Measurements from ENCODE around the gene ALDH1A1.
"Not testable (repeated sequence)": the region's sequence is repeated elsewhere in the genome, so short reads cannot be mapped to it uniquely, and the experiment has no call there.

ALDH1A1 gene

GRCh38 chr9:72947984-72948465 lies 4.8 kb downstream of the ALDH1A1 start:
- ChIA-PET CTCF (interaction anchor here (0.9 to 1.3 kb wide), 2 partner anchors 9 to 11 kb away, joined by 3 read pairs; no protein-coding TSS in a partner anchor), POLR2A (no interaction called here)
- no peak for DNase-seq (ENCODE audit: extremely low spot score)
- TF ChIP-seq CTCF (IDR thresholded peaks at IDR 0.05; ENCODE audit: control extremely low read depth, extremely low read depth, low read depth, missing control alignments), result no peak

- ChIA-PET CTCF (interaction anchor here (1.3 kb wide), 1 partner anchor 10 kb away, joined by 3 read pairs; no protein-coding TSS in a partner anchor), POLR2A (no interaction called here)
- no peak for DNase-seq (ENCODE audit: extremely low spot score)
- TF ChIP-seq CTCF (IDR thresholded peaks at IDR 0.05; ENCODE audit: control extremely low read depth, extremely low read depth, low read depth, missing control alignments), result no peak
Observed at GRCh38 chr9:72946821-72947220, 6.0 kb downstream of the ALDH1A1 start.

- ChIA-PET CTCF (no interaction called here), POLR2A (no interaction called here)
- DNase-seq (ENCODE audit: extremely low spot score), result no peak
- no peak for TF ChIP-seq CTCF (IDR thresholded peaks at IDR 0.05; ENCODE audit: control extremely low read depth, extremely low read depth, low read depth, missing control alignments)
Observed at GRCh38 chr9:72946318-72946717, 6.5 kb downstream of the ALDH1A1 start.

- no peak for DNase-seq (ENCODE audit: extremely low spot score)
- no peak for TF ChIP-seq CTCF (IDR thresholded peaks at IDR 0.05; ENCODE audit: control extremely low read depth, extremely low read depth, low read depth, missing control alignments)
- CTCF ChIA-PET, result no interaction called here
- POLR2A ChIA-PET, result no interaction called here
Observed at GRCh38 chr9:72945391-72945790, 7.5 kb downstream of the ALDH1A1 start.

- ChIA-PET CTCF (no interaction called here), POLR2A (no interaction called here)
- no peak for DNase-seq (ENCODE audit: extremely low spot score)
- no peak for TF ChIP-seq CTCF (IDR thresholded peaks at IDR 0.05; ENCODE audit: control extremely low read depth, extremely low read depth, low read depth, missing control alignments)
Observed at GRCh38 chr9:72943844-72944462, 8.9 kb downstream of the ALDH1A1 start.

- TF ChIP-seq CTCF (IDR thresholded peaks at IDR 0.05; ENCODE audit: control extremely low read depth, extremely low read depth, low read depth, missing control alignments), result no peak
- ChIA-PET CTCF (interaction anchor here (1.0 to 1.3 kb wide), 2 partner anchors 8 to 11 kb away, joined by 3 read pairs; no protein-coding TSS in a partner anchor), POLR2A (no interaction called here)
- DNase-seq (ENCODE audit: extremely low spot score), result no peak
Observed at GRCh38 chr9:72942451-72942850, 10.4 kb downstream of the ALDH1A1 start.

- DNase-seq (ENCODE audit: extremely low spot score); CTCF ChIA-PET; POLR2A ChIA-PET: not testable (repeated sequence)
Observed at GRCh38 chr9:72939581-72939980, 13.3 kb downstream of the ALDH1A1 start.

Measured in GM10248 (cell line).